SW 1271 (cell line): Measurements from ENCODE around the gene FLII.
"Not testable (repeated sequence)": the region's sequence is repeated elsewhere in the genome, so short reads cannot be mapped to it uniquely, and the experiment has no call there.

Experiments
- DNase-seq, 2 experiments: peaks; one replicate each; lab custom pipeline; 2025; lab: John Stamatoyannopoulos, UW

FLII gene

DNA sequence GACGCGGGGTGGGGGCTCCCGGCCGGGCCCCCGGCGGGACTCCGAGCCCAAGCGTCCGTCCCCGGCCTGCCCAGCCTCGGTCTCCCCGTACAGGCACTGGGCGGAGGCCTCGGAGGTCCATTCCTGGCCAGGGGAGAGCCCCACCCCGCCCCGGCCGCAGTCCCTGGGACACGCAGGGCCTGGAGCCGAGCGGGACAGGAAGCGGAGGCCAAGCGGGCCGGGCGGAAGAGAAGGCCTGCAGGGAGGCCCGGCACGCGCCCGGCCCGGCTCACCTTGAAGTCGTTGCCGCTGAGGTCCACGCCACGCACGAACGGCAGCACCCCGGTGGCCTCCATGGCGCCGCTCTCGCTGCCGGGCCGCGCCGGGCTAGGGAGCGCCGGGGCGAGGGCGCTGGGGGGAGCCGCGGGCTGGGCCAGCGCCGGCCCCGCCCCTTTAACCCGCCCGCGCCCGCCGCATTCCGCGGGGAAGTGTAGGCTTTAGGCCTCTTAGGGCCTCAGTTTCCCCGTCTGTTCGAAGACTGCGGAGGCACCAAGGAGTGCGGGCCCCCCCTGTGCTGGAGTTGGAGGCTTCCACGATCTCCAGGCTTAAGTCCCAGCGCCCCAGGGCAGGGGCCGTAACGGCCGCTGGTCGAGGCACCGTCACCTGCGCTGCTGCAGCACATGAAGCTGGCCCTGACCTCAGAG lies at the start of gene FLII:
TSS of gene FLII (minus strand) at position 383 of the 683 bp plus-strand sequence. CDS start at position 335, 48 bp downstream.
- peak in 1 of 2 experiments; percentile 77 for DNase-seq

GRCh38 chr17:18303206-18303605 lies 44.7 kb upstream of the FLII start:
- DNase-seq, result not testable (repeated sequence)

DNA sequence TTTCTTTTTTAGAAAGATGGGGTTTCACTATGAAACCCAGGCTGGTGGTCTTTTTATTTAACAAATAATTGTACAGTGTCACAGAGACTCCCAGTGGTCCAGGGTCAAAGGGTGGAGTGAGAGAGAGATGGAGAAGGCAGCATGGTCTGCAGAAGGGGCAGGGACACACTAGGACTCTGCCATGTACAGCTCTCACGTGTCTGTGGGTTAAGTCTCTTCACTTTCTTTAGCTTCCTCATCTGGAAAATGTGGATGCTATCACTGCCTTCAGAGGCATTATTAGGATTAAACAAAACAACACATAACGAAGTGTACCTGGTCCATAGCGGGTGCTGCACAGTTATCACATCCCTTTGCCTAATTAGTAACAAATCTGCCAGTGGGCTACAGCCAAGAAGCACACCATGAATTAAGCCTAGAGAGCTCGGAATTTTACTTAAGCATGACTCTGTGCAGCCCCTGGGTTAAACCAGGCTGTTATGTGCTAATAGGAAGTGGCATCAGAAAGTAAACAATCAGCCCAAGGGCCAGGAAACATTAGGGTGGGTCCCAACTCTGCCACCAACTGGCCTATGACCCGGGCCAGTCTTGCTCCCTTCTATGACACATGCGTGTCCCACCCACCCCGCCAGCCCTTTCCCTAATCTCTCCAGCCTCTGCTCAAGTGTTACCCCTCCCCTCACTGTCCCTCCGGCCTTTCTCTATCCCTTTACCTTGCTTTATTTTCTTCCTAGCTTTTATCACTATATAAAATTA lies 42.4 kb upstream of the FLII start:
- no peak for DNase-seq

- not testable (repeated sequence) for DNase-seq
Measured at GRCh38 chr17:18298061-18298460, 39.5 kb upstream of the FLII start.

GRCh38 chr17:18291718-18292540 lies 33.4 kb upstream of the FLII start:
- no peak for DNase-seq

GRCh38 chr17:18285296-18285695 lies 26.8 kb upstream of the FLII start:
- DNase-seq, result no peak

DNA sequence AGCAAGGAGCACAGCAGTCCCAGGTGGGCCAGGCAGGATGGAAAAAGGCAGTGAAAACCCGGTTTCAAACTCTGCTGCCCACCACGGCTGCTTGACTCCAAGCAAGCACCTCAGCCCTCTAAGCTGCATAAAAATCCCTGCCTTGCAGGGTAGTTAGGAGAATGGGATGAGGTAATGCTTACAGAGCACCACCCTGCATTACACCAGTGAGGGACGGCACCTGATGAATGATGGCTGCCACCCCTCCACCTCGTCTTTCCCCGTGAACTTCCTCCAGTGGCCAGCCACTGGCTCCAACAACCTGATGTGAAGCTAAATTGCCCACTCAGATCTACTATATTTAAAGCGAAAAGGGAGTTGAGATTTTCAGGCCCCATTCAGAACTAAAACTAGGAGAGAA lies 23.2 kb upstream of the FLII start:
- DNase-seq, result no peak

GRCh38 chr17:18280766-18281371 lies 22.3 kb upstream of the FLII start:
- no peak for DNase-seq

GRCh38 chr17:18280249-18280648 lies 21.7 kb upstream of the FLII start:
- DNase-seq, result no peak

DNA sequence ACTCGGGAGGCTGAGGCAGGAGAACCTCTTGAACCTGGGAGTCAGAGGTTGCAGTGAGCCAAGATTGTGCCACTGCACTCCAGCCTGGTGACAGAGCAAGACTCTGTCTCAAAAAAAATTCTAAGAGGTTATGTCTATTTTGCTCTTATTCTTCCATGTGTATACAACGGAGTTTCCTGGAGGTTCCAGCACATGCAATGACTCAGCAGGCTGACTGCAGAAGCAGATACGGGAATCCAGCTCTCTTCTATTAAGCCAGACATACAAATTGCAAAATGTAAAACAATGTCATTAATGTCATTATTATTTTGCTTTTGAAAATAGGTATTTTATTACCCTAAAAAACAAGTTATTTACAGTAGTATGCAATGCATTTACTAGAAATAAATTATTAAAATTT lies 20.3 kb upstream of the FLII start:
- DNase-seq, result no peak

DNA sequence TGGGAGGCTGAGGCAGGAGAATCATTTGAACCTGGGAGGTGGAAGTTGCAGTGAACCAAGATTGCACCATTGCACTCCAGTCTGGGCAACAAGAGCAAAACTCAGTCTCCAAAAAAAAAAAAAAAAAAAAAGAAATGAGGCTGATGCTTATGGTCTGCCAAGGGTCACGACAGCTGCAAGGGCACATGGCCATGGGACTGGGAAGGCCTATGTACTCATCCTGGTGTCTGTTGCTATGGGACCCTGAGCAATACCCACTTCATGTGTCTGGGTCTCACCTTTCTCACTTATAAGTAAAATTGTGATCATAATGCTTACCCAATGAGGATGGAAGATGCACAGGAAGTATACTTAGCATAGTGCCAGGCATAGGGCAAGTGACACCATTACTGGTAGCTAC lies 18.5 kb upstream of the FLII start:
- no peak for DNase-seq

GRCh38 chr17:18270046-18270931 lies 11.8 kb upstream of the FLII start:
- DNase-seq, result no peak

GRCh38 chr17:18267927-18268711 lies 9.6 kb upstream of the FLII start:
- no peak for DNase-seq

DNA sequence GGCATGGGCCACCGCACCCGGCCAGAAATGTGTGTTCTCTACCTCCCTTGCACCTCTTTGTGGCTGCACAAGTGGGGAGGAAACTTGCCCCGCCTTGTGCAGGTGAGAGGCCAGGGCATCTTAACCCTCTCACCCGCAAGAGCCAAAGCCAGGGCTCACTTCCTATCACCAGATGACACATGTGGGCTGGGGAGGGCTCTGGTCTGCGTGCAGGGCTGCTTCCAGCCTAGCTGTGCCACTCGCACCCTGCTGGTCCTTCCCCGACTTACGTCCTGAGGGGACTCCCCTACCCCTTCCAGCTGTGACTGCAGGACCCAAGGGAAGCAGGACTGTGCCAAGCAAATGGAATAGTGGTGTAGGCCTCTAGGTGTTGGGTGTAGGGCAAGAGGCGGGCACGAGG lies 8.8 kb upstream of the FLII start:
- no peak for DNase-seq

DNA sequence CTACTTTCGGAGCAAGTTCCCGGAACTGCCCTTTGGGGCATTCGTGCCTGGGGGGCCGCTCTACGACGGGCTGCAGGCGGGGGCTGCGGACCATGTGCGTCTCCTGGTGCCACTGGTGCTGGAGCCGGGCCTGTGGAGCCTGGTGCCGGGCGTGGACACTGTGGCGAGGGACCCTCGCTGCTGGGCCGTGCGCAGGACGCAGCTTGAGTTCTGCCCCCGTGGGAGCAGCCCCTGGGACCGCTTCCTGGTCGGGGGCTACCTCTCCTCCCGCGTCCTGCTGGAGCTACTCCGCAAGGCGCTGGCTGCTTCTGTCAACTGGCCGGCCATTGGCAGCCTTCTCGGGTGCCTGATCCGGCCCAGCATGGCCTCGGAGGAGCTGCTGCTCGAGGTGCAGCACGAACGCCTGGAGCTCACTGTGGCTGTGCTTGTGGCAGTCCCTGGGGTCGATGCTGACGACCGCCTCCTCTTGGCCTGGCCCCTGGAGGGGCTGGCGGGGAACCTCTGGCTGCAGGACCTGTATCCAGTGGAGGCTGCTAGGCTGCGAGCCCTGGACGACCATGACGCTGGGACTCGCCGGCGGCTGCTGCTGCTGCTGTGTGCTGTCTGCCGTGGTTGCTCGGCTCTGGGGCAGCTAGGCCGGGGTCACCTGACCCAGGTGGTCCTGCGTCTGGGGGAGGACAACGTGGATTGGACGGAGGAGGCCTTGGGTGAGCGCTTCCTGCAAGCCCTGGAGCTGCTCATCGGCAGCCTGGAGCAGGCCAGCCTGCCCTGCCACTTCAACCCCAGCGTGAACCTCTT lies 5.5 kb upstream of the FLII start:
- no peak for DNase-seq

DNA sequence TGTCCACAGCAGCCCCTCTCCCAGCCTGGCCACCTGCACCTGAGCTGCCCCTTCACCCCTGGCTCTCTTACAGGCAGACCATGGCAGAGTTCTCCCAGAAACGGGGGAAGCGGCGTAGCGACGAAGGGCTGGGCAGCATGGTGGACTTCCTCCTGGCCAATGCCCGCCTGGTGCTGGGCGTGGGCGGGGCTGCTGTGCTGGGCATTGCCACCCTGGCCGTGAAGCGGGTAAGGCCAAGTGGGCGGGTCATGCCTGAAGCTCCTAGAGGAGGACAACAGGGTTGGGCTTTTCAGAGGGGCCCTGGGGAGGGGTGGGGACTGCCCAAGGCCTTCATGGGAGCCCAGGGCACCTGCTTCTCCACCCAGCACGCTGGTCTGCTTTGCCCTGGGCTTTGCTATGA lies 4.1 kb upstream of the FLII start:
- no peak for DNase-seq

GRCh38 chr17:18262111-18262510 lies 3.6 kb upstream of the FLII start:
- no peak for DNase-seq

DNA sequence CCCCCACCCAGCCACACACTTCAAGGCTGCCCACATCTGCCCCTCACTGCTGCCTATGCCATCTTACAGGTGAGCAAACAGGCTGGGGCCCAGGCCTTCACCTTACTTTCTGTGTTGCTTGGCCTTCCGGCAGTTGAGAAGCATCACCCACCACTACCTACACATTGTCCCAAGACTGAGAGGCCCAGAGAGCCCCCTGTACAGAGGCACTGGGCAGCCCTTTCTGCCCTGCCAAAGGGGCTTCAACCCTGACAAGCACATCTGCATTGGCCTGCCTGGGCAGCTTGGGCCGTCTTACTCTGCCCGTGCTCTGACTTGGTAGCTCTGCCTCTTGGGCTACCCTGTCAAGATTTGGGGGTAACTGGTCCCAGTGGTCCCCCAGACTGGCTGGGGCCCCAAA lies 3.1 kb upstream of the FLII start:
- no peak for DNase-seq

- peak in 1 of 2 experiments; percentile 62 for DNase-seq
Measured at GRCh38 chr17:18261146-18261515, 2.6 kb upstream of the FLII start.
